Measurements from ENCODE around the gene DHRSX. TPM values are rescaled to one million over a fixed set of nuclear protein-coding genes. Genes with fewer than 3 reads are reported as not detected.
"Not testable (repeated sequence)": the region's sequence is repeated elsewhere in the genome, so short reads cannot be mapped to it uniquely, and the experiment has no call there.

The DHRSX gene
- total RNA-seq, 2 donors from 2014 or later: 21.0 to 34.0 TPM

DNA sequence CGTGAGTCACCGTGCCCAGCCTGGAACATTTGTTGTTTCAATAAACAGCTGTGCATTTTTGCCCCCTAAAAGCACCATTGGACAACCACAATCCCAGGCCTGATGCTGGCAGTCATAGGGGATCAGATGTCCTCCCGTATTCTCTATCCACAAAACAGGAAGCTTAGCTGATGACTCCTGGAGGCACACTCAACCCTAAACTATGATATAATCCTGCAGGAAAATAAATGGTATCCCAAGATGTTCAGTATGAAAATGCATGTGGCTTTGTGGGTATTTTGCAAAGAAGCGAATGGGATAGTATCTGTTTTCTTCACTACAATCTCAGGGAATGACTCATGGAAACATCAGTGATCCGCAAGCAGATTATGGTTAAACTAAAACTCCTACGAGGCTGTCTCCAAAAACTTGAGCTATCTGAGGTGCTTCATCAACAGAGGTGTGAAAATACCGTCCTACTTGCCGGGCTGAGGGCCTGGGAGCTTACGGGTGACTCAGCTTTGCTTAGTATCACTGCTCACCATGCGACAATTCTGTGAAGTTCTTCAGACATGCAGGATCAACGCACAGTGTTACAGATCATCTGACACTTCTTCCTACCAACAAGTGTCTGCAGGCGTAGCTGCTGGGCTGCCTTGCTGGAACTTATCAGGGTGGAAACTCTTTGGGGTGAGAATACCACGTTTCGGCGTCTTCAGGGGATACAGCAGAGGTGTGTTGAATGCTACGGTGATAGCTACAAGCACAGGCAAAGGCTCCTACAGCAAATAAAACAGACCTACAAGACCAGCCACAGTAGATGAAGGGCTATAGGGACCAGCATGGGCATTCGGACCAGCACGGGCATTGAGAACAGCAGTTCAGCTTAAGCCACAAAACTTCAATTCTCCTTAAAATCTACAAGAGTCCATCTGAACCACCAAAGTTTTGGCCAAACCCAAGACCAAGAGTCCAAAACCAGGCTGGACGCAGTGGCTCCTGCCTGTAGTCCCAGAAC, 148.5 kb downstream of the DHRSX start:
- DNase-seq (peak; percentile 33), ATAC-seq (peak; percentile 83 to 92)
- intact Hi-C loops (cut with DNase I): no loop called here

DNA sequence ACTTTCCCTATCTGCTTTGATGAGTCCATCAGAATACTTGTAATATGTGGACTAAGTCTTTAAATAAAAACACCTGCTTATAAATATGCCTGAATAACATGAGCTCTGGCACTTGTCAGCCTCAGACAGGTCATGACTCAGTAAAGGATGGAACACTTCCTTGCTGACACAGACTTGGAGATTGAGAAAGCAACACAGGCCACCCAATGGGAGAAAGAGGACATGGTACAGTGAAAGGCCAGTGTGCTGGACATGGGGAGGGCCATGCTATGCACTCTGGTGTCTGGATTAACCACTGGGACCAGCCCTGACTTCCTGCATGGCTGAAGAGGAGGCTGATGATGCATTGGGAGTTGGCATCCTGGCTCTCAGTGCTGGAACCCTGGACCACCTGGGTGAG, 149.5 kb downstream of the DHRSX start:
- intact Hi-C loops (cut with DNase I): no loop called here
- ATAC-seq (peak in 1 of 2 donors; percentile 66), DNase-seq (no peak)

DNA sequence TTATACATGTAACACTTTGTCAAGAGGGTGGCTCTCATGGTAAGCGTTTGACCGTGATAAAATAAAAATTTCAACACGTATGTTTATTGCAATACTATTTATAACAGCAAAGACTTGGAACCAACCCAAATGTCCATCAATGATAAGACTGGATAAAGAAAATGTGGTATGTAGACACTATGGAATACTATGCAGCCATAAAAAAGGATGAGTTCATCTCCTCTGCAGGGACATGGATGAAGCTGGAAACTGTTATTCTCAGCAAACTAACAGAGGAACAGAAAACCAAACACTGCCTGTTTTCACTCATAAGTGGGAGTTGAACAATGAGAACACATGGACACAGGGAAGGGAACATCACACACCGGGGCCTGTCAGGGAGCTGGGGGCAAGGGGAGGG, 150.1 kb downstream of the DHRSX start:
- intact Hi-C loops (cut with DNase I); DNase-seq; ATAC-seq: not testable (repeated sequence)

DNA sequence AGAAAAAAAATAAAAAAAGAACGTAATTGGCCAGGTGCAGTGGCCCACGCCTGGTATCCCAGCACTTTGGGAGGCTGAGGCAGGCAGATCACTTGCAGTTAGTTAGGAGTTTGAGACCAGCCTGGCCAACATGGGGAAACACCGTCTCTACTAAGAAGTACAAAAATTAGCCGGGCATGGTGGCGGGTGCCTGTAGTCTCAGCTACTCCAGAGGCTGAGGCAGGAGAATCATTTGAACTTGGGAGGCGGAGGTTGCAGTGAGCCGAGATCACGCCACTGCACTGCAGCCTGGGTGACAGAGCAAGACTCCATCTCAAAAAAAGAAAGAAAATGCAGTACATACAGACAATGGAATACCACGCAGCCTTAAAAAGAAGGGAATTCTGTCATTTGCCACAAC, 150.7 kb downstream of the DHRSX start:
- DNase-seq; intact Hi-C loops (cut with DNase I); ATAC-seq: not testable (repeated sequence)

DNA sequence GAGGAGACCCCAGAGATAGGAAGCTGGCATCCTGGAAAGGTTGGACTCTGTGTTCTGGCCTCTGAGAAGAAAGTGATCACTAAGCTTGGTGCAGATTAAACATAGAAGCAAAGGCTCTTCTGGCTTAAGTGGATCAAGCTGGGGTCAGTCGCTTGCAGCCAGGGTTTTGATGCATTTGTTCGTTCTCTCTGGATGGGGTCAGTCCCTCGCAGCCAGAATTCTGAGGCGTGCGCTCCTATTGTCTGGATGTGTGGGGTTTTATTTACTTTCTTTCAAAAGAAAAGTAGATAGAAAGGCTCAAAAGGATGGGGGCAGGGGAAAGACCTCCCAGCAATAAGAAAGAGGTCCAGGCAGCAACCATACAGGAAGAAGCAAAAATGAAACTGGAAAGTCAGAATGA, 152.6 kb downstream of the DHRSX start:
- DNase-seq (no peak), ATAC-seq (no peak)
- intact Hi-C loops (cut with DNase I): no loop called here

DNA sequence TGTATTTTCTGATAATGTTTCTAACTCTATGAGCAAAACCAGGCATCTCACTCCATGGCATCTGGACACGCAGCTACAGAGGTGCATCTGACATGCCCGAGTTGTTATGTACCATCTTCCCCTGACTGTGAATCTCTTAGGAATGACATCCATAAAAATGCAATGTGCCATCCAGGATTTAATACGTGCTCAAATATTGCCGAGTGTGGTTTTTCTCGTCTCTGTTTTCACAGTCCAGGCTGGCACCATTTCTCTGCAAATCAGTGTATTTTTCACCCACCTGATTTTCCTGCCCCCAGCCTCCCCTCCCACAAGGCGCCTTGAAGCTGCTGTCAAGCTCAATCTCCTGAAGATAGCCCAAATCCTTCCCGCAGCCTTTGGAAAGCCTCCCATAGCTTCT, 154.6 kb downstream of the DHRSX start:
- DNase-seq (no peak), ATAC-seq (no peak)
- intact Hi-C loops (cut with DNase I): no loop called here

DNA sequence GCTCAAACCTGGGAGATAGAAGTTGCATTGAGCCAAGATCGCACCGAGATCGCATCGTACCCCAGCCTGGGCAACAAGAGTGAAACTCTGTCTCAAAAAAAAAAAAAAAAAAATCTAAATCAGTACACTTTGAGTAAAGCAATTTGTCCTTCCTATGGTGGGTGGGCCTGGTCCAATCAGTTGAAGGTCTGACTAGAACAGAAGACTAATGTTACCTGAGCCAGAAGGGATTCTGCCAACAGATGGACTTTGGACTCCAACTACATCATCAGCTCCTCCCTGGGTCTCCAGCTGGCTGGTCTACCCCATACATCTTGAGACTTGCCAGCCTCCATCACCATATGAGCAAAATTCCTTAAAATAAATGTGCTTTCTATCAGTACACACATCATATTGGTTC, 155.2 kb downstream of the DHRSX start:
- DNase-seq (no peak), ATAC-seq (no peak)
- intact Hi-C loops (cut with DNase I): no loop called here

DNA sequence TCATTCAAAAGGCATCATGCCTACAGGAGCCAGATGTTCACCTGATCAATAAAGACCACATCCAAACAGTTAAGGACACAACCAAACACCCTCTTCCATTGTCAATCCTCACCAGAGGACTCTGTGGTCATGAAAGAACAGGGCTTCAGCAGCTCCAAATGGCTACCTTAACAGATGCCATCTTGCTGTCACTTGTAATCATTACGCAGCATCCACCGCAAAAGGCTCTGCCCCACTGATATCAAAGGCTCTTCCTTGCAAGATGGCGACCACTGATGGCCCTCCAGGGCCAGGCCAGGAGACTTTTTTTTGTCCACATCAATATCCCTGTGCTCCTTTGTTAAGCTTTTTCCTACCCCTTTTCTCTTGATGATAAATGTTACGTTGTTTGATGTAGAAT, 157.4 kb downstream of the DHRSX start:
- ATAC-seq: no peak
- DNase-seq: no peak
- intact Hi-C loops (cut with DNase I): no loop called here

DNA sequence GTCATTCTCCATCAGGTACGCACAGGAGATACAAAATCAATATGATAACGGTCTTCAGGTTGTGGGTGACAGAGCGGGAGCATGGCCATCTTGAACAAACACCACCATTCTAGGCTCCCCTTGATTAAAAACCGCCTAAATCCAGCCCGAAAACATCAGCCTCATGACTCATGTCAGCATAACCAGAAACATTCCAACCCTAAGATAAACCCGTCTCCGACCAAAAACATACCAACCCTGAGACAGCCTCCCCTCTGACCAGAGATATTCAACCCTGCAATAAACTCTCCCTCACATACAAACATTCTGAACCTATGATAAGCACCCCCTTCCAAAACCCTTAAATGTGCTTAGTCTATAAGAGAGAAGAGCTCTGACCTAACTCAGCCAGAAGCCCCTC, 157.9 kb downstream of the DHRSX start:
- intact Hi-C loops (cut with DNase I): no loop called here
- ATAC-seq: peak in 1 of 2 donors; percentile 54
- DNase-seq: no peak

DNA sequence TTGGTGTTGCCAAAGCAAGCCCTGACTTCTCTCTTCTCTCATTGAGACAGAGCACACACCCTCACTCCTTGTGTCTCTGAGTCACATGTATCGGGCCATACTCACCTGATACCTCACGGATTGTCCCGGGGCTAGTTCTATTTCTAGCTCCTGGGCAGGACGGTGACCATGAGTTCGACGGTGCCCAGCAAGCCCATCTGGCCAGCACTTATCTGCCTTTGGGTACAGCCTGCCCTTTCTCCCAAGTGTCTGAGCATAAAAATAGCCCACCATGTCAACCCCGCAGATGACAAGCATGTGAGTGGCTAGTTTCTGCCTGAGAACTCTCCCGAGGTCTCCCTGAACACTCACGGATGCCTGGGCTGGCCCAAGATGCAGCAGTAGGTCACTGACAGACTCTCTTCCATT, 158.5 kb downstream of the DHRSX start:
- intact Hi-C loops (cut with DNase I): no loop called here
- DNase-seq (peak; percentile 60), ATAC-seq (peak; percentile 97 to 98)

DNA sequence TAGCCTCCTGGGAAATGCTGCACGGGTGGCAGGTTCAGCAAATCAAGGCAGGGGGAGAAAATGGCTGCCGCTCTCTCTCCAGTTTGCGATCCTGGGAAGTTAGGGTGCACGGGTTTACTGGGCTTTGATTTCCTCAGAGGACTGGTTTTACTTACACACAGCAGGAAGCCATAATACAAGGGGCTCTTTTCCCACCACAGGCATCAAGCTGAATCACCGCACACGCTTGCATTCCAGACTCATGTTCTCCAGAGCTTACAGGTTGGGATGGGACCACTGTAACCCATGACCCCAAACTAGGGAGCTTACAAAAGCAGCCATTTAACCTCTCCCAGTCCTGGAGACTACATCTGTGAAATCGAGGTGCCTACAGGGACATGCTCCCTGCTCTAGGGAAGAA, 159.8 kb downstream of the DHRSX start:
- intact Hi-C loops (cut with DNase I): no loop called here
- DNase-seq (no peak), ATAC-seq (no peak)

DNA sequence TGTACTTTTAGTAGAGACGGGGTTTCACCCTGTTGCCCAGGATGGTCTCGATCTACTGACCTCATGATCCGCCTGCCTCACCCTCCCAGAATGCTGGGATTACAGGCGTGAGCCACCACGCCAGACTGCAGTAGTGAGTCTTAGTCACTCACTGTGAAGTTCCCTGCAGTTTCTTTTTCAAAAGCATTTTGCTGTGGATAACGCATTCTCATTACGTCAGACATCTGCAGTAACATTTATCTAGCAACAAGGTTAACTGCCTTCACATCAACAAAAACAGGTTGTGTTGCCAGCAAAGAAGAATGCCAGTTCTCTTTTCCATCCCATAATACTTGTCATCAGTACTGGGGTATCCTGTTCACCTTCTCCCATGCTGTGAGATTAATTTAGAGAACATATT, 164.6 kb downstream of the DHRSX start:
- intact Hi-C loops (cut with DNase I): no loop called here
- DNase-seq (no peak), ATAC-seq (no peak)

DNA sequence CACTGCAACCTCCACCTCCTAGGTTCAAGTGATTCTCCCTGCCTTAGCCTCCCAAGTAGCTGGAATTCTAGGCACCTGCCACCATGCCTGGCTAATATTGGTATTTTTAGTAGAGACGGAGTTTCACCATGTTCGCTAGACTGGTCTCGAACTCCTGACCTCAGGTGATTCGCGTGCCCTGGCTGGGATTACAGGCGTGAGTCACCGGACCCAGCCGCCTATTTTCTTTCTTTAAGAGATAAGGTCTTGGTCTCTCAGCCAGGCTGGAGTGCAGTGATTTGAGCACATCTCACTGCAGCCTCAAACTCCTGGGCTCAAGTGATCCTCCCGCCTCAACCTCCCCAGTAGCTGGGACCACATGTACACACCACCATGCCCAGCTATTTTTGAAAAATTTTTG, 166.5 kb downstream of the DHRSX start:
- ATAC-seq (peak in 1 of 2 donors; percentile 39), DNase-seq (no peak)
- intact Hi-C loops (cut with DNase I): no loop called here

DNA sequence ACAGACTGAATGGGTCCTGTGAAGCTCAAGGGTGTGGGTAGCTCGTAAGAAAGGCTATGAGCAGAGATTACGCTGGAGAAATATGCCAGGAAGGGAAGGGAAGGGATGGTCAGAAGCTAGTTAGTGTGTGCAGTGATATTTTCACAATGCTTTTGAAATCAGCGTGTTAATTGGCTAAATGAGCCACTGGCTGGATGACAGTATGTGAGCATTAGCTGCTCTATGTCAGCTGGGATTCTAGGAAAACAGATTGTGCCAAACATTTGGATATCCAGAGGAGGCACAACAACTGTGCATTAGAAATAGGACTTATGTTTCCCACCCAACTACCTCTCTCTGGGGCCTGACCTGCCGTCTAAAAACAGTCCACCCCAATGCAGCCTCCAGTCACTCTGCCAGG, 168.5 kb downstream of the DHRSX start:
- intact Hi-C loops (cut with DNase I): no loop called here
- no peak for DNase-seq
- ATAC-seq: no peak

DNA sequence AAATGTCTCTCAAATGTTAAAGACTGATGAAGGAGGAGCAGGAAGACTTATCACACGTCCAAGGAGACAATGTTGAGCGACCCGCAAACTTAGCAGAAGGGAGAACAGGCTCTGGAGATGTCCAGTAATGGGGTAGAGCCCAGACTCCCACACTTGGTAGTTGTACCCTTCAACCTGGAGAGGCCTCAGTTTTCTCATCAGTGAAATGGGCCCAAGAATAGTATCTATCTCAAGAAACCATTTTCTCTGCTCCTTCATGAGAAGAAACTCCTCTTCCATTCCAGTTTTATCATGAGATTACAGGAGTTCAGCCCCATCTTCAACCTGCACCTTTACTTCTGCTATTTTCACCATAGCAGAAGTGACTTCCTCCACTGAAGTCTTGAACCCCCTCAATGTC, 169.9 kb downstream of the DHRSX start:
- intact Hi-C loops (cut with DNase I): no loop called here
- ATAC-seq (no peak), DNase-seq (no peak)

DNA sequence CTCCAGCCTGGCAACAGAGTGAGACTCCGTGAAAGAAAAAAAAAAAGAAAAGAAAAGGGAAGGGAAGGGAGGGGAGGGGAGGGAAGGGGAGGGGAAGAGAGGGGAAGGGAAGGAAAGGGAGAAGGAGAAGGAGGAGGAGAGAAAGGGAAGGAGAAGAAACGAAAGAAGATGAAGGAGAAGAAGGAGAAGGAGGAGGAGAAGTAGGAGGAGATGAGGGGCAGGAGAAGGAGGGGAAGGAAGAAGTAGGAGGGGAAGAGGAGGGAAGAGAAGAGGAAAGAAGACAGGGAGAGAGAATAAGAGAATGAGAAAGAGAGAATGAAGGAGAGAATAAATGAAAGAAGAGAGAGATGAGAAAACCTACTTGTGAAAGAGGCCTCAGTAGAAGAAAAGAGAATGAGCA, 170.3 kb downstream of the DHRSX start:
- intact Hi-C loops (cut with DNase I): no loop called here

DNA sequence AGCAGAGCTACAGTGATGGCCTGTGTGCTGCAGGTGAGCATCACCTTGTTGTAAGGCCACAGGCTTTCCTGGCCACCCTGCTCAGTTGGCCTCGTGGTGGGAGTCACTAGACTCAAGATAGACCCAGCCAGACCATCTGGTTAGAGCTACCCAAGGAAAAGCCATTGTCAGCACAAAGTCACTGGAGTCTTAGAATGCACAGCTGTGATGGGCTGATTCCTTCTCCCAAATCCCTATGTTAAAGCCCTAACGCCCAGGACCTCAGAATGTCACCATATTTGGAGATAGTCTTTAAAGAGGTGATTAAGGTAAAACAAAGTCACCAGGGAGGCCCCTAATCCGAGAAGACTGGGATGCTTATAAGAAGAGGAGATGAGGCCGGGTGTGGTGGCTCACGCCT, 173.4 kb downstream of the DHRSX start:
- intact Hi-C loops (cut with DNase I): loop anchor here in 1 of 2 donors (10.0 kb wide), 2 partner anchors 167 to 873 kb away; partner anchors contain the start of gene ASMTL
- ATAC-seq: no peak
- no peak for DNase-seq

More for the DNA sequence above, 170.3 kb downstream of the DHRSX start:
- DNase-seq (no peak), ATAC-seq (no peak)

DNA sequence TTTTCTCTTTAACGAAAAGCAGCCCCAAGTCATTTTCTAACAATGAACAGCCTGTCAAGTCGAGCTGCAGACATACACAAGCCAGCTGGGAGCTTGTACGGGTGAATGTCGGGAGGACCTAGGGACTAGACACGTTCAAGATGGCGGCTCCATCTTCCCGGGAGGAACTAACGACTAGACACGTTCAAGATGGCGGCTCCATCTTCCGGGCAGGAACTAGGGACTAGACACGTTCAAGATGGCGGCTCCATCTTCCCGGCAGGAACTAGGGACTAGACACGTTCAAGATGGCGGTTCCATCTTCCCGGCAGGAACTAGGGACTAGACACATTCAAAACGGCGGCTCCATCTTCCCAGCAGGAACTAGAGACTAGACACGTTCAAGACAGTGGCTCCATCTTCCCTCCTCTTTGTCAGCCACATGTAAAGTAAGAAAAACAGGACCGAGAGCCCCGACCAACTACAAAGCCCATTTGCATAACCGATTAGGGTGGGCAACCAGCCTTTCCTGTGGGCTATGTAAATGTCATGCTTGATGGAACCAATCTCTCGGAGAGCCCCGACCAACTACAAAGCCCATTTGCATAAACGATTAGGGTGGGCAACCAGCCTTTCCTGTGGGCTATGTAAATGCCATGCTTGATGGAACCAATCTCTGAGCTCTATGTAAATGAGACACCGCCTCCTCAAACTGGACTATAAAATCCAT, 175.5 kb downstream of the DHRSX start:
- peak; percentile 88 for DNase-seq
- ATAC-seq: peak; percentile 69 to 77
- intact Hi-C loops (cut with DNase I): loop anchor here in 1 of 2 donors (10.0 kb wide), 2 partner anchors 170 to 870 kb away; partner anchors contain the start of gene ASMTL

DNA sequence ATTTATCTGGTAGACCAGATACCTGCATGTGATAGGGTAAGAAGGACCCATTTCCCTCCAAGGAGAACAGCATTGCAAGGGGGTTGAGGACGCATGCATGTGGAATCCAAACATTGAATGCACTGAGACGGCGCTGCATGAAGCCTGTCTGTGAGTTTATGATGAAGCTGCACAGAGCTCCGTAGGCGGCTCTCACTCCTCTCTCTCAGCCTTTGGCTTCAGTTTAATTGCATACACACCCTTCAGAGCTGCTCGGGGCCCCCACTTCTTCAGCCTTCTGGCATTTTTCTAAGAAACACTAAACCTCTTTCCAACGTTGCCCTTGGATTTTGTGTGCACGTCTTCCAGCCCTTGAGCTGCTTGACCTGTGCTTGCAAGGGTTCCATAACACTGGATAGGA, 176.6 kb downstream of the DHRSX start:
- intact Hi-C loops (cut with DNase I): loop anchor here in 1 of 2 donors (10.0 kb wide), 2 partner anchors 171 to 869 kb away; partner anchors contain the start of gene ASMTL
- no peak for DNase-seq
- no peak for ATAC-seq

DNA sequence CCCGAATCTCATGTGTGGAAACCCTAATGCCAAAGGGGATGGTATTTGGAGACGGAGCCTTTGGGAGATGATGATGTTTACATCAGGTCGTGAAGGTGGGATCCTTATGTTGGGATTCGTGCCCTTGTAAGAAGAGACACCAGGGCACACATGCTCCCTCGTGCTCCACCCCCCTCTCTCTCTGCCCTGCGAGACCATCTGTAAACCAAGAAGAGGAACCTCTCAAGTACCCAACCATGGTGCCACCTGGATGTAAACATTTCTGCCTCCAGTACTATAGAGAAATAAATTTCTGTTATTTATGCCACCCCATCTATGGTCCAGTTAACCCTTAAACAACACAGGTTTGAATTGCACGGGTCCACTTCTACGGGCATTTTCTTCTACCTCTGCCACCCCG, 179.4 kb downstream of the DHRSX start:
- ATAC-seq: no peak
- intact Hi-C loops (cut with DNase I): loop anchor here in 1 of 2 donors (10.0 kb wide), 2 partner anchors 173 to 867 kb away; partner anchors contain the start of gene ASMTL

More for the DNA sequence above, 179.4 kb downstream of the DHRSX start:
- DNase-seq: no peak

All from left cardiac atrium (tissue), 4 donors.